Mucosa of gallbladder (tissue), 1 donor: ENCODE data around the gene C1QTNF12. TPM values are rescaled to one million over a fixed set of nuclear protein-coding genes. Genes with fewer than 3 reads are reported as not detected.
"Not testable (repeated sequence)": the region's sequence is repeated elsewhere in the genome, so short reads cannot be mapped to it uniquely, and the experiment has no call there.

Experiments
- DNase-seq: peaks from one replicate; pipeline ENCODE4 v3.0.0-alpha.2; 2020; ENCODE audit warnings: low spot score
- total RNA-seq: library from RNA; stranded (reverse); gene quantifications from one replicate; pipeline ENCODE4 v1.2.1, GENCODE V29; 2021
- donor health status: DM: no; HTN: no; CAD: no.

The C1QTNF12 gene
- total RNA-seq, 1 donor from 2014 or later, result 4.9 TPM

DNA sequence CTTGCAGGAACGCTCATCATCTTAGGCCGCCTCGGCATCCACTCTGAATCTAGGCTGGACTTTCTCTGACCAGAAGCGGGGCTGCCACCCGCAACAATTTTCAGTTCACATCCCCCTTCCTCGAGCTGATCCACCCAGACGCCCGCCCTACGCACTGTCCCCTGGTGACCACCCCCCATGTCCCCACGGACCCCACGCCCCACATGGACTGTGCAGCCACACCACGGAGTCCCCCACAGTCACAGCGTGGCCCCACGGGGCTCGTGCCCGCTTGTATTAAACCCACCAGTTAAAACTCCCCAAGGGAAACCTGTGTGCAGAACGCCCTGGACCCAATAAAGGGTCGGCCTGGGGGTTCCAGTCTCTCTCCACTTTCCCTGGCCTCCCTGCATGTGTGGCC lies 13.0 kb upstream of the C1QTNF12 start:
- no peak for DNase-seq

DNA sequence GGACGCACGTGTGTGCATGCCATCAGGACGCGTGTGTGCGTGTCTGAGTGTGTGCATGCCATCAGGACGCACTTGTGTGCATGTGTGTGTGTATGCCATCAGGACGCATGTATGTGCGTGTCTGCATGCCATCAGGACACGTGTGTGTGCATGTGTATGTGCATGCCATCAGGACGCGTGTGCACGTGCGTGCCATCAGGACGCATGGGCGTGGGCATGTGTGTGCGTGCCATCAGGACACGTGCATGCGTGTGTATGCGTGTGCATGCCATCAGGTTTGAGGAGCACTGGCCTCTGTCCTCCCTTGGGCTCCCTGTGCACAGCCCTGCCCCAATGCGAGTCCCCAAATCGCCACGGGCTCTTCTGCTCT lies 12.6 kb upstream of the C1QTNF12 start:
- DNase-seq, result no peak

DNA sequence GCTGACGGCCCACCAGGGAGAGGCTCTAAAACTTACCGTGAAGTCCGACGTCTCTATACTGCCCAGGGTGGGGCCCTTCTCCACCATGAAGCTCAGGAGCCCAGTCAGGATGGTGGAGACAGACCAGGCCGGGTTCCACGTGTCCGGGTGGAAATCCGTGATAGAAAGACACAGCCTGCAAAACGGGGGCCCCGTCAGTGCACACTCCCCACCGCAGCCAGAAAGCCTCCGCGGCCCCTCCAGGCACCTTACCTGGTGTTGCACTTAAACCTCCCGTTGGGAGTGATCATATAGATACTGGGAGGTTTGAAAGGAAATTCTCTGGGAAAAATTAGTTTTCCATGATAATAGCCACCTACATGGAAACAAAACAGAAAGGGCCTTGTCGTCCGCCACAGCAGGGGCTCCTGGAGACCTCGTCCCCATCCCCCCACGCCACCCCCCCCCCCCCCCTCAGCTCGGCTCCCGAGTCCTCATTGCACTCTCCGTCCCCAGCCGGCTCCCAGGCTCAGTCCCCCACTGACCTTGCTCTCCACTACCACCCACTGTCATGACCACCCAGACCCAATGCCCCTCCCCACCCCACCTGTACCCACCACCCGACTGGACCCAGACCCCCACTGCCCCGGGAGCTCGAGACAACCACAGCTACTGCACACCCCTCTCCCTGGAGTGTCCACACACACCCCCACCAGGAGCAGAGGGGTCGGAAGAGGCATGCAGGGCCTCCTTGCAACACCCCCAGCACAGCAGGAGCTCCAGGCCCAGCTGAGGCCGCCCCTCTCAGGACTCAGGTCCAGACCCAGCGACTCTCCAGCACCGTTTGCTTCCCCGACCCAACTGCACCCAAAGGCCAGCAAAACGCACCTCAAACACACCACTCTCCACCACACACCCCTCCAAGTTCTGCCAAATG lies 10.7 kb upstream of the C1QTNF12 start:
- DNase-seq, result no peak

DNA sequence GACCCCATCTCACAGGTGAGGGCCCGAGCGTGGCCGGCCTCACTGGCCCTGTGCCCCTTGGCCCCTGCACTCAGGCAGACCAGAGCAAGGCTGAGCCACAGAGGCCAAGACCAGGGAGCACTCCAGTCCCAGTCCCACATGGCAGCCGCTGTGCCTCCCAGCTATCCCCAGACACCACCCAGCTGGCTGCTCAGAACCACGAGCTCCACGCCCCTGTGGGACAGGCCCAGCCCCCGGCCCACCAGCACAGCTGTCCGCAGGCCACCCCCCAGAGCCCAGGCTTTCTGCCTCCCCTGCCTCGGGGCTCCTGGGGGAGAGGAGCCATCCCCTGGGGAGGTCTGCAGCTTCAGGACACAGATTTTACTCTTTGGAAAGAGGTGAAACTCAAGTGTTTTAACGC lies 9.1 kb upstream of the C1QTNF12 start:
- DNase-seq, result no peak

DNA sequence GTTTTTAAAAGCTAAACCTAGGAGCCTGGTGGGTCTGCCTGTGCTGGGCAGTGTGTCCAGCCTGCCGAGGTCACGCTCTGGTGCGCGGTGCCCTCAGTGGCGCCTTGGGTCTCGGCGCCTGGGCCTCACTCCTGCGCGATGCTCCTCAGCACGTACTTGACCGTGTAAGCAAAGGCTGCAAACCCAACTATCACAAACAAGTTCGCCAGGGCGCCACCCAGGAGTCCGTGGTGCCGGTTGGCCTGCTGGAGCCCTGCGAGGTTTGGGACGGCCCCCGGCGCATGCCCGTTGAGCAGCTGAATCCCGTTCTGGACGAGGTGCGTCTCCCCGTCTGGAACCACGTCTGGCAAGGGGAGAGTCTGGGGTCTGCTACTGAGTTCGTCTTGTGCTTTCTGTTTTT lies 8.6 kb upstream of the C1QTNF12 start:
- DNase-seq, result no peak

DNA sequence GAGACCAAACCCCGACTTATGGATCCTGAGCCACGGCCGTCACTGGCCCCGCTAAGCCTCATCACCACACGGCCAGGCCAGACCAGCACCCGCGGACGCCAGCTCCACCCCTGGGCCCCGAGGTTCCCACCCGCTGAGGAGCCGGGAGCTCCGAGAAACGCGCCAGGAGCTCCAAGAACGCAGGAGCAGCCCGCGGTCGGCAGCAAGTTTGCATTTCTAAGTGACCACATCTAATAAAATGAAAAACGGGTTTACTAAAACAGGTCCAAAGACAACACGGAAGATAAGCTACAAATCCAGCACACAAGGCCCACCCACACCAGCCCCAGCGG lies 8.1 kb upstream of the C1QTNF12 start:
- no peak for DNase-seq

DNA sequence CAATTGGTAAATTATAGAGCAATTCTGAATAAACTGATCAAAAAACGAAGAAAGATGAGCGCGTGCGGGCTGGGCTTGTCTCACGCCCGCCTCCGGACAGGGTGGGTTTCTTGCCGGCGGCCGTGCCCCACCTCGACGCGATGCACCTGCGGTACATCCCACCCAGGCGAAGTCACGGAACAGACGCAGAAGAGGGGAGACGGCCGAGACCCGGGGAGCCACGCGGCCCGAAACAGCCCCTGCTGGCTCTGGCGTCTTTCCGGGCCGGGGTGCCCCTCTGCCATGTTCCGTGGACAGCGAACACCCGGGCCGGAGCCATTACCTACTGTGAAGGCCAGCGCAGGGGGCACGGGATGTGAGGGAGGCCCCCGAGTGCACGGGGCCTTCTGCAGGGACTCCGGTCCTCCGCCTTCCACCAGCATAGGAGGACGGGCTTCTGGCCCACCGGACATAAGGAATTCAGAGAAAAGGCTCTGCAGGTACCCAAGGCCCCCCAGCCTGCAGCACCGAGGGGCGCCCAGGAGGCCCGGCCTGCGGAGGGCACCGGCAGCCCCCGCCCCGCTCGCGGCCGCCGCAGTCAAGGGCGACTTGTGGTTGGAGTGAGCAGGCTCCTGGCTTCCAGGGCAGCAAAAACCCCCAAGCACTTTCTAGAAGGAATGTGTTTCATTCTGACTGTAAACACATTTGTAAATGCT lies 7.6 kb upstream of the C1QTNF12 start:
- DNase-seq, result no peak

DNA sequence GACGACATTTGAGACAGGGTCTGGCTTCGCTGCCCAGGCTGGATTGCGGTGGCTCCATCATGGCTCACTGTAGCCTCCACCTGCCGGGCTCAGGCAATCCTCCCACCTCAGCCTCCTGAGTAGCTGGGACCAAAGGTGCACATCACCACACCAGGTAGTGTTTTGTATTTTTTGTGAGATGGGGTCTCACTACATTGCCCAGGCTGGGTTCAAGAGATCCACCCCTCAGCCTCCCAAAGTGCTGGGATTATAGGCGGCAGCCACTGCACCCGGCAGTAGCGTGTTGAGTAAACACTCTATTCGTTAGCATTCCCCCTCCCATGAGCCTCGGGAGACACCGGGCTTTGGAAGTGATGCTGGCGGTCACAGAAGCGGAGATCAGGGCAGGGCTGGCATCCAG lies 6.8 kb upstream of the C1QTNF12 start:
- no peak for DNase-seq

DNA sequence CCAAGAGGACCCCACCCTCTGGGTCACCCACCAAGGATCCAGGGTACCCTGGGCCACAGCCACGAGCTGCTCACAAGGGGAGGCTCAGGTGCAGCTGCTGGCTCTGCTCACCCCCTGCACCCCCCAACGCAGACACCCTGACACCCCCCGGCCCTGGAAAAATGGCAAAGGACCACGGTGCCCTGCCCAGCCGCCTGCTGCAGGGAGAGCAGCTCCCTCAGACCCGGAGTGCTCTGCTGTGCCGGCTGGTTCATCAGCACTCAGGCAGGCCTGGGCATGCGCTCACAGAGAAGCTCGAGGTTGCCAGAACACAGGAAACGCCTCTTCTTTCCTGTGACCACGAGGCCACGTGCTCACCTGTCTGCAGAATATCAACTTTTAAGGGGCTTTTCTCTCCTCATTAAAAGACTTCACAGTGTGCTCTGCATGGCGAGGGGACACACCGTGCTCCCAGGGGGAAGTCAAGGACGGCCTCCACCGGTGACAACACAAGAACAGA lies 4.3 kb upstream of the C1QTNF12 start:
- DNase-seq, result no peak

DNA sequence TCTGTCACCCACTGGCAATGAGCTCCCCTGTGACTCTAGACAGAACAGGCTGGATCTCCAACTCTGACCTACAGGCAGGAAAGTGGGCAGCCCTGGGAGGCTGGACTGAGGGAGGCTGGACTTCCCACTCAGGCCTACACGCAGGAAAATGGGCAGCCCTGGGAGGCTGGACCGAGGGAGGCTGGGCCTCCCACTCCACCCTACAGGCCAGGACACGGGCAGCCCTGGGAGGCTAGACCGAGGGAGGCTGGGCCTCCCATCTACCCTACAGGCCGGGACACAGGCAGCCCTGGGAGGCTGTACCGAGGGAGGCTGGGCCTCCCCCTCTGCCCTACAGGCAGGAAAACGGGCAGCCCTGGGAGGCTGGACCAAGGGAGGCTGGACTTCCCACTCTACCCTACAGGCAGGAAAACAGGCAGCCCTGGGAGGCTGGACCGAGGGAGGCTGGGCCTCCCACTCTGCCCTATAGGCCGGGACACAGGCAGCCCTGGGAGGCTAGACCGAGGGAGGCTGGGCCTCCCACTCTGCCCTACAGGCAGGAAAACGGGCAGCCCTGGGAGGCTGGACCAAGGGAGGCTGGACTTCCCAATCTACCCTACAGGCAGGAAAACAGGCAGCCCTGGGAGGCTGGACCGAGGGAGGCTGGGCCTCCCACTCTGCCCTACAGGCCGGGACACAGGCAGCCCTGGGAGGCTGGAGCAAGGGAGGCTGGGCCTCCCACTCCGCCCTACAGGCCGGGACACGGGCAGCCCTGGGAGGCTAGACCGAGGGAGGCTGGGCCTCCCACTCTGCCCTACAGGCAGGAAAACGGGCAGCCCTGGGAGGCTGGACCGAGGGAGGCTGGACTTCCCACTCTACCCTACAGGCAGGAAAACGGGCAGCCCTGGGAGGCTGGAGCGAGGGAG lies 1.7 kb upstream of the C1QTNF12 start:
- not testable (repeated sequence) for DNase-seq

DNA sequence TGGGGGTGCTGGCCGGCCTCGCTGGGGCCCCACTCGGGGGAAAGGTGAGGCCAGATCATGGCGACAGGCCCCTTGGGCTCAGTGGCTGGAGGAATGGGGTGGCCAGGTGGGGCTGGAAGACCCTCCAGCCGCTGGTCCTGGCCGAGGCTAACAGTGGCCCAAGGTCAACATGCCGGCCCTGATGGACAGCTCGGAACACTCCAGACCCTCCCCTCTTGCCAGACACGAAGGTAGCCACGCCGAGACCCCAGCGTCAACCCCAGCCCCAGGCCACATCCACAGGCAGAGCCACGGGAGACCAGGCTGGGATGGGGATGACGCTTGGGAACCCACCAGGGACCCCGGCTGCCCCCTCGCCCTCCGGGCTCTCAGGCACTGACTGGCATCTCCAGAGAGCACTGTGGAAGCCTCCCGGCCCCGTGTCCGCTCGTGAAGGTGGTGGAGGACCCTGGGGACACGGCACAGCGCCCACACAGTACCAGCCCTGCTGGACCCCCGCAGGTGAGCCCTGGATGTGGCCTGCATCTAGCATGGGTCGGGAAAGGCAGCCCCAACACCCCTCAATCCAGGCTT lies 905 bp upstream of the C1QTNF12 start:
- DNase-seq, result no peak

DNA sequence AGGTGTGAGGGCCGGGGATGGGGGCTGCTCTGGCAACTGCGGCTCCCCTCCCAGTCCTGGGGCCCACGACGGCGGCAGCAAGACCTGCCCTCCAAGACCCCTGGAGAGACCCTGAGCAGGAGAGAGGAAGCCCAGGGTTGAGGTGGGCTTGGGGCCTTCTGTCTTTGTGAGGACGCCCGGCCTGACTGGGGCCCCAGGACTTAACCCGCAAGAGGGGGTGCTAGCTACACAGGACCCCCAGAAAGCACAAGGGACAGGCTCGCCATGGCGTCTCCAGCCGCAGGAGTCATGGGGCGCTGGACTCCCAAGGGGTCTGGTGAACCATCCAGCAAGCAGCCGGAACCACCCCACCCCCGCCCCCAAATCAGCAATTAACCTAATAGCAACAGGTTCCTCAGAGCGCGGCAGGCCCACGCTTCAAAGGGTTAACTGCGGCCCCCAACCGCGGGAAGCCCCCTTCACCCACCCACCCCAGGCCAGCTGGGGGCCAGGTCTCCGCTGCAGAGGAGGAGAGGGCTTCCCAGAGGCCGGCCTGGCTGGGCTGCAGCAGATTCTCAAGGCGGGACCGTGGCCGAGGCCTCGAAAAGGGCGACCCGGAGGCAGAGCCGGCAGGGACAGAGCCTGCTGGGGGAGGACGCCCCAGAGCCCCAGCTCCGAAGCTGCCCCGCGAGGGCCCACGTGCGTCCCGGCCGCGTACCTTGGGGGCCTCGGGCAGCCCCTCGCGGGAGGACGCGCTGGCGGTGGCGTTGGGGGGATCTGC lies 525 bp downstream of the C1QTNF12 start:
- no peak for DNase-seq

DNA sequence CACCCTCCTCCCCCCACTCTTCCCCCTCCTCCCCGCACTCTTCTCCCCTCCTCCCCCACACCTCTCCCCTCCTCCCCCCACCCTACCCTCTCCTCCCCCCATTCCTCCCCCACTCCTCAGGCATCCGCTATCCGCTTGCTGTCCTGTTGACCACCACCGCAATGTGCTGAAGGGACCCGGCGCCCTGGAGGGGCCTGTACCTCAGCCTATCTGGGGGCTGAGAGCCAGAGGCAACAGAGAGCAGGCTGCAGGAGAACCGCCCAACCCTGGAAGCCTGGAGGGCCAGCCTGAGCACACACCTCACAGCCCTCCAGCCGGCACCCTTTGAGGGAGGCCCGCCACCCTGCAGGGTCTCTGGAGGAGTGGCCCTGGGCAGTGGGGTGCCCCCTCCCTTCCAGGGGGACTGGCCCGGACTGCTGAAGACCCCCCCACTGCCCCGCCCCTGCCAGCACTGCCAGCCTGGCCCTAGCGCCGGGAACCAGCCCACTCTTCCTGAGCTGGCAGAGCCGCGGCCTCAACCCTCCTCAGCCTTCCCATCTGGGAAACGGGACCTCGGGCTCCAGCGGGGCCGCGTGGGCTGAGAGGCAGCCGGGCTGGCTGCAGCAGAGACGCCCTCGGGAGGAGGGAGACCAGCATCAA lies 1.2 kb downstream of the C1QTNF12 start:
- DNase-seq, result no peak

DNA sequence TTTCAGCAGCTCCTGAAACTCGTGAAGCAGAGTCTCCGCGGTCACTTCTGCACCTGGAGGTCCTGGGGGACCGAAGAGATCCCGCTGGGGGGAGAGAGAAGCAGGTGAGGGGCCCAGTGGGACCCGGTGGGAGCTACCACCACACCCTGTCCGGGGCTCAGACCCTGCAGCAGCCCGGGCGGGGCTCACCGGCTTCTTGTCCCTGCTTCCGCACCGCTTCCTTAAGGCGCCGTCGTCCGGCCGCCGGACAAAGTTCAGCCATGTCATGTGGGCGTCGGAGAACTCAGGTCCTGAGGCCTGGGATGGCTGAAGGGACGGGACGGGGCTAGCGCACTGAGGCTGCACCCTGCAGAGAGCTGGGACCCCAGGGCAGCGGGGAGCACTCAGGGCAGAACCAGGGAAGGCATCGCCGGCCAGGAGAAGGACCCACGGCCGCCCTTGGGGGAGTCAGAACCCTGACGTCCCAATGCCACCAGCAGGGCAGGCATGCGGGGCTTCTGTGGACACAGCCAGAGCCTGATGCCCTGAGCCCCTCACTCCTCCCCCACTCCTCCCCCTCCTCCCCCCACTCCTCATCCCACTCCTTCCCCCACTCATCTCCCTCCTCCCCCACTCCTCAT lies 2.2 kb downstream of the C1QTNF12 start:
- DNase-seq, result no peak

DNA sequence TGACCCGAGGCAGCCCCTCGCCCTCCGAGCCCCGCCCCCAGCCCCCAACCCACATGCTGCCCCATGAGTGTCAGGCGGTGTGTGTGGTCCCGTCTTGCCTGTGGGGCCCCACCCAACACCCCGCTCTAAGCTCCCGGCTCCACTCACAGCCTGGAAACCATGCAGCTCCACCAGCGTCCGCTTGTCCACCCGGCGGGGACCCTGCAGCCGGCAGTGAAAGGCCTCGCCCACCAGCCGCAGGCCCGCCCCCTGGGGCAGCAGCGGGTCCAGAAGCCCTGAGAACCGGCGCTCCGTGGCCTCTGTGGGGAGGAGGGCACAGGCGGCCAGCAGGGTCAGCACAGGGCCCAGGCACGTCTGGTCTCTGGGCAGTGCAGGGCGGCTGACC lies 2.7 kb downstream of the C1QTNF12 start:
- DNase-seq, result no peak

DNA sequence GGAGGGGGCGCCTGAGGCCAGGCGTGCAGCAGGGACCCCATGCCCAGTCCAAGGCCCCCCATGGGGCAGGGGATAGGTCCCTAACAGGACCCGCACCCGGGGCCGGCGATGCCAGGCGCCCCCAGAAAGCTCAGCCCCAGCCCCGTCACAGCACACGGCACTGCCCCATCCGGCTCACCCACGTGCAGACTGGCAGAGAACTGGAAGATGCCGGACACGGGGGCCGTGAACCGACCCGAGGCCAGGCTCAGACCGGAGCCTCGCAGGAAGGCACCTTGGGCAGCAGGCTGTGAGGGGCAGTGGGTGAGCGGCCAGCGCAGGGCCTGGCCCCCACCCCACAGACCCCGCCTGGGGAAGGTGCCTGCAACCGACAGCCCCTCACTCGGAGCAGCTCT lies 3.3 kb downstream of the C1QTNF12 start:
- no peak for DNase-seq

DNA sequence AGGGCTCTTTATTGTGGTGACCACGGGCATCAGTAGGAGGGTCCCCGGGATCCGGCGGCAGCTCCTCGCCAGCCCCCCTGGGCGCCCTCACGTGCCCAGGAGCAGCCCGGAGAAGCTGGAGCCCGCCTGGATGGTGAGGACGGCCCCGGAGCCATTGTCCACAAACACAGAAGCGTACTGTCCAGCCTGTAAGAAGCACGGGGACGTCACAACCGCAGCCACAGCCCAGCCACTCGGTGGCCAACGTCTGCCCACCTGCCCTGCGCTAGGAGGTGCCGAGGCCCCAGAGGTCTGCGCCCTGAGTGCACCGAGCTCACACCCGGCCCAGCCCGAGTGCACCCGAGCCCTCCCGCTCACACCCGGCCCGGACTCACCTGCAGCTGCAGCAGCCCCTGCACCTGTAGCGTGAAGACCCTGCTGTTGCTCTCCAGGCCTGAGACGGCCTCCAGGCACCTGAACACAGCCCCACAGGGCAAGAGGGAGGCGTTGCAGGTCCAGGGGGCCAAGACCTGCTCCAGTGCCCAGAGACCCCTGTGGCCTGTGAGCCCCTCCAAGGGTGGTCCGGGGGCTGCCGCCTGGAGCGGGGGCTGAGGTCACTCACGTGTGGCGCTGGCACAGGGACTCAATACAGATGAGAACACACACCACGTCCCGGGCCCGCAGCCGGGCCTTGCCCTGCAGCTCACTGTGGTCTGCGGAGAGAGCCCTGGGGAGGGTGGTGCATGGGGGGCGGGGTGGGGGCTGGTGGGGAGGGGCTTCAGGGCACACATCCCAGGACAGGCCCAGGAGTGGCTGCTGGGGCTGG lies 3.9 kb downstream of the C1QTNF12 start:
- DNase-seq, result no peak

DNA sequence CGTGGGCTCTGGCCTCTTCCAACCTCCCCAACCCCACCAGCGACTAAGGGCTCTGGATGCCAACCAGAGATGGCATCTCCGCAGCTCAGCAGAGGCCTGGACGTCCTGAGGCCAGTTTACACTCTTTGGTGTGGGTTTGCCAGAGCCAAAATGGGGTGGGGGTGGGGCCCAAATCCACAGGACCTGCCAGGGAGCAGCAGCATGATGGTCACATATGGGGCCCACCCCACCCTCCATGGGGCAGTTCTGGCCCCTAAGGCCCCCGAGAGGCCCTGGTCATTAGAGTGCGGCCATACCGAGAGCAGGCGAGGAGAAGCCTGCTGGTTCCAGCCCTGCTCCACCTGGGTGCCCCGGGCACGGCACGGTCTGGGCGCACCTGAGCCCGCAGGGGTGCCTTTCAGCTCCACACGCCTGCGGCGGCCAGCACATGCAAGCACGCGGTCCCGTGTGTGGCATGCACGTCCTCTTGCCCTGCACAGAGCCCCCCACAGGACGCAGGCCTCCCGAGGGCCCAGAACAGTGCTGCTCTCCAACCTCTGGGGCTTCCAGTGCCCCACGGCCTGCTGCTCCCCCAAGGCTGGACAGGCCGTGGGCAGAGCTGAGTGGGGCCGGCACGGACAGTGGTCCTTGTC lies 4.8 kb downstream of the C1QTNF12 start:
- no peak for DNase-seq
